Esophagus muscularis mucosa (tissue), 4 donors: ENCODE measurements around the gene CRTC1. TPM values are rescaled to one million over a fixed set of nuclear protein-coding genes. Genes with fewer than 3 reads are reported as not detected.

ENCODE experiments used
- DNase-seq: peaks from one replicate; pipeline ENCODE4 v3.0.0-alpha.2; 2017; ENCODE audit errors: extremely low spot score
- H3K27ac ChIP-seq, 4 donors: fragments of 200-600 bp; sonication (generic); replicated peaks in 1 of 4; 1 replicate in 3 of 4; 2 replicates in 1 of 4; pipeline ENCODE4 v1.5.1; 2016 to 2019; ENCODE audit warnings: mild to moderate bottlenecking in 1 of 4
- H3K27me3 ChIP-seq, 4 donors: fragments of 200-600 bp; sonication (generic); one replicate each; pipeline versions ENCODE4 v1.5.1 to v1.6.0; 2016 to 2019
- H3K36me3 ChIP-seq, 4 donors: fragments of 200-600 bp; sonication (generic); one replicate each; pipeline ENCODE4 v1.5.1; 2016 to 2019
- H3K4me1 ChIP-seq, 4 donors: fragments of 200-600 bp; sonication (generic); one replicate each; pipeline ENCODE4 v1.5.1; 2016 to 2019
- H3K4me3 ChIP-seq, 4 donors: fragments of 200-600 bp; sonication (generic); 1 replicate in 2 of 4; 2 replicates in 2 of 4; pipeline ENCODE4 v1.5.1; 2016 to 2019; ENCODE audit warnings: mild to moderate bottlenecking in 4 of 4, moderate library complexity in 1 of 4
- H3K9me3 ChIP-seq, 4 donors: fragments of 200-600 bp; sonication (generic); 1 replicate in 3 of 4; 2 replicates in 1 of 4; pipeline ENCODE4 v1.5.1; 2016 to 2019
- EP300 ChIP-seq: sonication (generic); formaldehyde crosslinking; IDR thresholded peaks from one replicate; pipeline ENCODE4 v1.6.1; 2017; ENCODE audit warnings: antibody characterized with exemption
- POLR2A ChIP-seq: fragments of 450-650 bp; IDR thresholded peaks from one replicate; pipeline ENCODE4 v1.6.1; 2017; ENCODE audit warnings: antibody characterized with exemption, moderate library complexity, mild to moderate bottlenecking, low read depth
- POLR2AphosphoS5 ChIP-seq, 2 donors: sonication (generic); formaldehyde crosslinking; IDR thresholded peaks; one replicate each; pipeline ENCODE4 v1.6.1; 2017; ENCODE audit warnings: antibody characterized with exemption in 2 of 2
- WGBS: methylation state at CpG from one replicate; pipeline ENCODE4 v1.1.5; 2018; 5-methylcytosine and 5-hydroxymethylcytosine counted together
- intact Hi-C: fragments of 100-400 bp; cut with DNase I; formaldehyde crosslinking; loops from one replicate; pipeline ENCODE4 v1.15.1; 2023
- total RNA-seq, 4 donors: library from RNA; depleted of rRNA; stranded (reverse); fragments of >200 nt; gene quantifications; one replicate each; pipeline versions ENCODE4 v1.1.0 to v1.2.1, GENCODE V29; 2016
- TF ChIP-seq, protein P1 (sequence below), 3 experiments: fragments of 200-600 bp in 2 of 3; fragments of 450-650 bp in 1 of 3; sonication (generic) in 2 of 3; IDR thresholded peaks; one replicate each; pipeline ENCODE4 v1.5.1; 2017 to 2019; ENCODE audit warnings: antibody characterized with exemption in 3 of 3, mild to moderate bottlenecking in 2 of 3, moderate library complexity in 1 of 3

The CRTC1 gene
- total RNA-seq, 4 donors from 2014 or later, result 5.3 to 10.1 (median 6.6) TPM

DNA sequence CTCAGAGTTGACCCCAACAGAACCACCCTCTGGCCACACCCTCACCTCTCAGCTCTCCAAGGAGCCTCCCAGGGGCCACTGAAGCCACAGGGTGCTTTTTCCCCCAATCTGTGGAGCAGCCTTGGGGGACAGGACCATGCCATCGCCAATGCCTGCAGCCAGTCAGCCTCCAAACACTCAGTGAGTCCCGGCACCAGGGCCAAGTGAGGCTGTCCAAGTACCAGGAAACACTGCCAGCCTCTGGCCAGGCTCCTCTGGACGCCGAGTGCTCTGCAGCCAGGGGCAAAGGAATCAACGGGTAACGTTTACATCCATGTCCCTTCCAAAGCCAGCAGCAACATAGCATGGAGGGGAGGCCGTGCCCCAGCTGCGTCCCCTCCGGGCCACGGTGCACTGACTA lies 117.2 kb downstream of the CRTC1 start:
- H3K4me3 ChIP-seq, result no peak overlapping the region
- no peak overlapping the region for H3K27ac ChIP-seq
- peaks cover 0 to 3% (median 2%) of the 10 kb centered on the region in 4 donors for H3K4me1 ChIP-seq
- intact Hi-C loops, result no loop called here
- H3K36me3 ChIP-seq, result no peaks in the 10 kb centered on the region
- H3K9me3 ChIP-seq, result no peaks in the 10 kb centered on the region
- DNase-seq, result no peak
- peaks cover 0 to 78% (median 0%) of the 10 kb centered on the region in 4 donors for H3K27me3 ChIP-seq
- TF ChIP-seq POLR2AphosphoS5 (IDR thresholded peaks at IDR 0.05) (no peak), EP300 (no peak), POLR2A (no peak)
- TF ChIP-seq, protein P1, sequence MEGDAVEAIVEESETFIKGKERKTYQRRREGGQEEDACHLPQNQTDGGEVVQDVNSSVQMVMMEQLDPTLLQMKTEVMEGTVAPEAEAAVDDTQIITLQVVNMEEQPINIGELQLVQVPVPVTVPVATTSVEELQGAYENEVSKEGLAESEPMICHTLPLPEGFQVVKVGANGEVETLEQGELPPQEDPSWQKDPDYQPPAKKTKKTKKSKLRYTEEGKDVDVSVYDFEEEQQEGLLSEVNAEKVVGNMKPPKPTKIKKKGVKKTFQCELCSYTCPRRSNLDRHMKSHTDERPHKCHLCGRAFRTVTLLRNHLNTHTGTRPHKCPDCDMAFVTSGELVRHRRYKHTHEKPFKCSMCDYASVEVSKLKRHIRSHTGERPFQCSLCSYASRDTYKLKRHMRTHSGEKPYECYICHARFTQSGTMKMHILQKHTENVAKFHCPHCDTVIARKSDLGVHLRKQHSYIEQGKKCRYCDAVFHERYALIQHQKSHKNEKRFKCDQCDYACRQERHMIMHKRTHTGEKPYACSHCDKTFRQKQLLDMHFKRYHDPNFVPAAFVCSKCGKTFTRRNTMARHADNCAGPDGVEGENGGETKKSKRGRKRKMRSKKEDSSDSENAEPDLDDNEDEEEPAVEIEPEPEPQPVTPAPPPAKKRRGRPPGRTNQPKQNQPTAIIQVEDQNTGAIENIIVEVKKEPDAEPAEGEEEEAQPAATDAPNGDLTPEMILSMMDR (IDR thresholded peaks at IDR 0.05), result no peak
- WGBS, result 70% methylated on average over 2 of the region's 10 CpGs

DNA sequence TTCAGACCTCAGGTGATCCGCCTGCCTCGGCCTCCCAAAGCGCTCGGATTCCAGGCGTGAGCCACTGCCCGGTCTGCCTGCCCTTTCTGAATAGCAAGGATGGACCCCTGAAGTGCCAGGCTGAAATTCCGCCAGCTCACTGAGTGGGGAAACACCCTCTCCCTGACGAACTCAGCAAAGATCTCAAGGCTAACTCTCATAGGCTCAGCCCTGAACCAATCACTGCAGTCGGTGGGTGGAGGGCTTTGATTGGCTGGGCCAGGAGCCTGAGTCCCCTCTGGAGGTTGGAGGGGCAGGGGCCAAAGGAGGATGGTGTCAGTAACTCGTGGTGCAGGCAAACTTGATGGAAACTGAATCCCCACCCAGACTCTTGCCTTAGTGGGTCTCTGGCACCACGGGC lies 118.9 kb downstream of the CRTC1 start:
- Histone ChIP-seq H3K27me3 (peaks cover 0 to 62% (median 0%) of the 10 kb centered on the region in 4 donors), H3K27ac (no peak overlapping the region), H3K4me3 (no peak overlapping the region), H3K36me3 (no peaks in the 10 kb centered on the region), H3K9me3 (no peaks in the 10 kb centered on the region), H3K4me1 (no peaks in the 10 kb centered on the region)
- intact Hi-C loops, result no loop called here
- 81% methylated on average over 4 of the region's 11 CpGs for WGBS
- TF ChIP-seq POLR2A (no peak), POLR2AphosphoS5 (IDR thresholded peaks at IDR 0.05) (no peak), EP300 (no peak)
- TF ChIP-seq, protein P1 (IDR thresholded peaks at IDR 0.05), result no peak
- no peak for DNase-seq

DNA sequence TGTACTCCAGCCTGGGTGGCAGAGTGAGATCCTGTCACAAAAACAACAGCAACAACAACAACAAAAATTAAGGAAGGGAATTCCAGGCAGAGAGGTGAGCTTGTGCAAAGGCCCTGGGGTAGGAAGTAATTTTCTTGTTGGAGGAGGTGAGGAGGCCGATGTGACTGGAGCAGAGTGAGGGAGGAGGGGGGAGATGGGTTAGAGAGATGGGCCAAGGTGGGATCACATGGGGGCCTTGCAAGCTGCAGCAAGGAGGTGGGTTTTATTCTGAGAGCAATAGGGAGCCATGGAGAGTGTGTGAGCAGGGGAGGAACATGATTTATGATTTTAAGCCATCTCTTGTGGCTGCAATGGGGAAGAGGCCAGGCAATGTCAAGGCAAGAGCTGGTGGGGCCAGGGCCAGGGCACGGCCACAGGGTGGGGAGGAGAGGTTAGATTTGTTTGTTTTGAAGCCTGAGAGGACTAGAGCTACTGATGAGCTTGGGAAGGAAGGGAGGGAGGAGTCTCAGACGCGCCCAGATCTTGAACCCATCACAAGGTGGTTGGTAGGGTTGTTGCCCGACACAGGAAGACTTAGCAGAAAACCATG lies 120.2 kb downstream of the CRTC1 start:
- 90% methylated on average over 5 of the region's 5 CpGs for WGBS
- H3K27me3 ChIP-seq, result peaks cover 0 to 50% (median 0%) of the 10 kb centered on the region in 4 donors
- TF ChIP-seq POLR2AphosphoS5 (IDR thresholded peaks at IDR 0.05), result no peak
- TF ChIP-seq EP300, result no peak
- TF ChIP-seq, protein P1 (IDR thresholded peaks at IDR 0.05), result no peak
- TF ChIP-seq POLR2A, result no peak
- H3K36me3 ChIP-seq, result no peaks in the 10 kb centered on the region
- intact Hi-C loops, result no loop called here
- peaks cover 0 to 1% (median 0%) of the 10 kb centered on the region in 4 donors for H3K4me1 ChIP-seq
- DNase-seq, result no peak
- no peaks in the 10 kb centered on the region for H3K9me3 ChIP-seq
- no peak overlapping the region for H3K4me3 ChIP-seq
- H3K27ac ChIP-seq, result no peak overlapping the region

DNA sequence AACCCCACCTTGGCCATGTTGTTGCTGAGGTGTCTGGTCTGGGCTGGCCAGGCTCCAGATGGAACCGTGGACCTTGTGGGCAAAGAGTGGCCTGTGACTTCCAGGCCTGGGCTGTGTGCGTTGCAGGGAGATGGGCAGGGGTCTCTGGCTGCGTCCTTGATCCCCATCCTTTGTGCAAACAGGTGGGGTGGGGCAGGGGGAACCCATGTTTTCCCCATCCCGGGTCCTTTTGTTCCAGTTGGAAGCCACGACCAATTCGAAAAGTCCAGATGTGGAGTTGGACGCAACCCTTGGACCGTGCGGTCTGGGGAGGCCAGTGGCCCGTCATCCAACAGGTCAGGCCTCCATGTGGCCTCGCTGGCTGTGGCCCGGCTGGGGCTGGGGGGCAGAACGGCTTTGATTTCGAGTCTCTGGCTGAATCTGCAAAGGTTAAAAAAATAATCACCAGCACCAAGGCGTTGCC lies 120.7 kb downstream of the CRTC1 start:
- intact Hi-C loops, result no loop called here
- no peak overlapping the region for H3K27ac ChIP-seq
- H3K4me1 ChIP-seq, result peaks cover 0 to 7% (median 3%) of the 10 kb centered on the region in 4 donors
- peaks cover 0 to 44% (median 0%) of the 10 kb centered on the region in 4 donors for H3K27me3 ChIP-seq
- 93% methylated on average over 15 of the region's 15 CpGs for WGBS
- H3K9me3 ChIP-seq, result no peaks in the 10 kb centered on the region
- no peak for DNase-seq
- no peaks in the 10 kb centered on the region for H3K36me3 ChIP-seq
- TF ChIP-seq, protein P1 (IDR thresholded peaks at IDR 0.05), result no peak
- TF ChIP-seq EP300, result no peak
- no peak for TF ChIP-seq POLR2A
- no peak for TF ChIP-seq POLR2AphosphoS5 (IDR thresholded peaks at IDR 0.05)
- no peak overlapping the region for H3K4me3 ChIP-seq

DNA sequence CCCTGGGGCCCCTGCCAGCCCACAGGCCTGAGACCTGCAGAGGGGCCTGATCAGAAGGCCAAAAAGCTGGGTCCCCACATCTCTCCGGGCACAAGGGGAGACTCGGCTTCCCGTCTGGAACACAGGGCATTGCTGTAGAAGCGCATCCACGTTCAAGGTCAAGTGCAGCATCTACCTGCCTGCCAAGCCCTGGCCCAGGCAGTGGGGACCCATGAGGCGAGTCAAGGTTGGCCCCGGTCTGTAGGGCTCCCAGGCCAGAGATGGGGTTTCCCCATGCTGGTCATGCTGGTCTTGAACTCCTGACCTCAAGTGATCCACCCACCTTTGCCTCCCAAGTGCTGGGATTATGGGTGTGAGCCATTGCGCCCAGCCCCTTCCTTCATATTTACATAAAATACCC lies 121.2 kb downstream of the CRTC1 start:
- Histone ChIP-seq H3K9me3 (no peaks in the 10 kb centered on the region), H3K4me1 (peaks cover 0 to 11% (median 6%) of the 10 kb centered on the region in 4 donors), H3K27me3 (peaks cover 0 to 40% (median 0%) of the 10 kb centered on the region in 4 donors), H3K4me3 (no peak overlapping the region), H3K36me3 (no peaks in the 10 kb centered on the region), H3K27ac (no peak overlapping the region)
- 88% methylated on average over 4 of the region's 8 CpGs for WGBS
- TF ChIP-seq POLR2AphosphoS5 (IDR thresholded peaks at IDR 0.05), result no peak
- TF ChIP-seq POLR2A, result no peak
- no peak for TF ChIP-seq EP300
- TF ChIP-seq, protein P1 (IDR thresholded peaks at IDR 0.05), result no peak
- intact Hi-C loops, result no loop called here
- no peak for DNase-seq
